Right ventricle myocardium inferior (tissue), 1 donor: ENCODE results near the gene DCTN4. TPM values are rescaled to one million over a fixed set of nuclear protein-coding genes. Genes with fewer than 3 reads are reported as not detected.

Experiments used
- ATAC-seq: fragments of 200-7000 bp; cut with Tn5 transposase; one replicate; pipeline ENCODE4 v1.9.1; 2020; ENCODE audit warnings: mild to moderate bottlenecking, moderate library complexity
- DNase-seq: peaks from one replicate; pipeline ENCODE4 v3.0.0; 2021; ENCODE audit errors: missing footprints
- intact Hi-C: fragments of 100-400 bp; cut with DNase I; formaldehyde crosslinking; loops from one replicate; pipeline ENCODE4 v1.11.0; 2022
- total RNA-seq: library from RNA; stranded (reverse); fragmentation: NEBNext Ultra II Directional; extraction: Animal tissue kit (Norgen Biotek cat#: 25700); gene quantifications from one replicate; pipeline ENCODE4 v1.2.1, GENCODE V29; 2021
- donor health status: DM: no; HTN: yes; CAD: no; lungs with severe emphysema.

Gene DCTN4
- total RNA-seq, 1 donor from 2014 or later, result 46.4 TPM

DNA sequence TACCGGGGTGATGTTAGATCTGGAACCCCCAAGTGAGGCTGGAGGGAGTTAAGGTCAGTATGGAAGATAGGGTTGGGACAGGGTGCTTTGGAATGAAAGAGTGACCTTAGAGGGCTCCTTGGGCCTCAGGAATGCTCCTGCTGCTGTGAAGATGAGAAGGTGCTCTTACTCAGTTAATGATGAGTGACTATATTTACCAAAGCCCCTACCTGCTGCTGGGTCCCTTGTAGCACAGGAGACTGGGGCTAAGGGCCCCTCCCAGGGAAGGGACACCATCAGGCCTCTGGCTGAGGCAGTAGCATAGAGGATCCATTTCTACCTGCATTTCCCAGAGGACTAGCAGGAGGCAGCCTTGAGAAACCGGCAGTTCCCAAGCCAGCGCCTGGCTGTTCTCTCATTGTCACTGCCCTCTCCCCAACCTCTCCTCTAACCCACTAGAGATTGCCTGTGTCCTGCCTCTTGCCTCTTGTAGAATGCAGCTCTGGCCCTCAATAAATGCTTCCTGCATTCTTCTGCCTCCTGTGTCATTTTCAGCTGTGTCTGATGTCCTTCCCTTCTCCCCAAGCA is 100.0 kb downstream of the DCTN4 start:
- DNase-seq (no peak), ATAC-seq (no peak)
- intact Hi-C loops, result loop anchor here (5.0 to 10.0 kb wide), 2 partner anchors 44 to 204 kb away; partner anchors contain the start of gene RBM22

Other genes starting within 250 kb of the DCTN4 start
- 587 TPM for gene SYNPO, start 118.4 kb downstream of the DCTN4 start, total RNA-seq
- gene MYOZ3, start 97.8 kb downstream of the DCTN4 start, total RNA-seq, result 5.5 TPM
- 30.5 TPM for gene RBM22, start 58.0 kb downstream of the DCTN4 start, total RNA-seq
- 19.8 TPM for gene SMIM3, start 19.7 kb upstream of the DCTN4 start, total RNA-seq
- gene IRGM, start 87.5 kb upstream of the DCTN4 start, total RNA-seq, result not detected
- 0.76 TPM for gene ZNF300, start 146.0 kb upstream of the DCTN4 start, total RNA-seq